Measurements from ENCODE around the gene MGLL.

DNA sequence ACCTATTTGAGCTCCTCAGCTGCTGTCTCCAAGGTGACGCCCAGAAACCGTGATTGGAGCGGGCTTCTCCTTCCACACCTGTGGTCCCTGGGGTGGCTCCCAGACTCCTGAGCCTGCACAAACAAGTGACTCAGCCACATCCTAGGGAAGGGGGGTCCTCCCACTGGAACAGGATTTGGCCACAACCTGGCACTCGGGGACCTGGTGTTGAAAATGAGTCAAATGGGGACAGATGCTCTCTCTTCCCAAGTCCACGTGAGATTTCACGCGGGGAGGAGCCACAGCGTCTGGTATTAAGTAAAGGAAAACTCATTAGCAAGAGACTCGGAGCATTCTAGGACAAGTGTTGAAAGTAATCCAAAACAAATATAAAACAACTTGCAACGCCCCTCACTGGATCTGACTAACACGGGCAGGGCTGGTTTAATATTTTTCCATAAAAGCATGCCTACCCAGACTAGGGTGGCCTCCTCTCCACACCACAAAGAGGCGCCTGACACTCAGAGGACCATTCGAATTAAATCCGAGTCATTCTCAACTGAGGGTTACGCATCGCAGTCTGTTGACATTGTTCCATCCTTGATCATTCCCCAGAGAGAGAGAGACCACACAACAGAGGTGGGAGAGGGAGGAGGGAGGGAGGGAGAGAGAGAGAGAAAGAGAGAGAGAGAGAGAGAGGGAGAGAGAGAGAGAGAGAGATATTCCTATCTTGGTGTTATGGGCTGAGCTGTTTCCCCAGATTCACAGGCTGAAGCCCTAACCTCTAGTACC lies 74.4 kb downstream of the MGLL start:
- no peak for TF ChIP-seq CTCF (IDR thresholded peaks at IDR 0.05; ENCODE audit: low read length)
- TF ChIP-seq EZH2phosphoT487 (IDR thresholded peaks at IDR 0.05; ENCODE audit: low read length), result no peak
- no peak for TF ChIP-seq EZH2 (optimal IDR thresholded peaks at IDR 0.05; ENCODE audit: low read depth, low read length)

Measured in MM.1S (cell line).